Neural progenitor cell (in vitro differentiated cells): ENCODE measurements around the gene TTC38.

Source experiments
- EZH2 ChIP-seq: fragments of 200-600 bp; sonication (generic); IDR thresholded peaks from 2 replicates; pipeline ENCODE4 v1.6.1; 2017; ENCODE audit warnings: antibody characterized with exemption, mild to moderate bottlenecking, moderate library complexity
- EZH2phosphoT487 ChIP-seq: fragments of 200-600 bp; sonication (generic); IDR thresholded peaks from 2 replicates; pipeline ENCODE4 v1.6.1; 2017; ENCODE audit warnings: antibody characterized with exemption
- TF ChIP-seq, protein P1 (sequence below): fragments of 200-600 bp; sonication (generic); IDR thresholded peaks from 2 replicates; pipeline ENCODE4 v1.5.1; 2017; ENCODE audit warnings: antibody characterized with exemption, mild to moderate bottlenecking

GRCh38 chr22:46323162-46323561 is 55.4 kb downstream of the TTC38 start:
- TF ChIP-seq, protein P1, sequence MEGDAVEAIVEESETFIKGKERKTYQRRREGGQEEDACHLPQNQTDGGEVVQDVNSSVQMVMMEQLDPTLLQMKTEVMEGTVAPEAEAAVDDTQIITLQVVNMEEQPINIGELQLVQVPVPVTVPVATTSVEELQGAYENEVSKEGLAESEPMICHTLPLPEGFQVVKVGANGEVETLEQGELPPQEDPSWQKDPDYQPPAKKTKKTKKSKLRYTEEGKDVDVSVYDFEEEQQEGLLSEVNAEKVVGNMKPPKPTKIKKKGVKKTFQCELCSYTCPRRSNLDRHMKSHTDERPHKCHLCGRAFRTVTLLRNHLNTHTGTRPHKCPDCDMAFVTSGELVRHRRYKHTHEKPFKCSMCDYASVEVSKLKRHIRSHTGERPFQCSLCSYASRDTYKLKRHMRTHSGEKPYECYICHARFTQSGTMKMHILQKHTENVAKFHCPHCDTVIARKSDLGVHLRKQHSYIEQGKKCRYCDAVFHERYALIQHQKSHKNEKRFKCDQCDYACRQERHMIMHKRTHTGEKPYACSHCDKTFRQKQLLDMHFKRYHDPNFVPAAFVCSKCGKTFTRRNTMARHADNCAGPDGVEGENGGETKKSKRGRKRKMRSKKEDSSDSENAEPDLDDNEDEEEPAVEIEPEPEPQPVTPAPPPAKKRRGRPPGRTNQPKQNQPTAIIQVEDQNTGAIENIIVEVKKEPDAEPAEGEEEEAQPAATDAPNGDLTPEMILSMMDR: no peak
- TF ChIP-seq EZH2: no peak
- TF ChIP-seq EZH2phosphoT487: no peak
